Measurements from ENCODE around the gene BLACAT1. TPM values are rescaled to one million over a fixed set of nuclear protein-coding genes. Genes with fewer than 3 reads are reported as not detected.

The BLACAT1 gene
- total RNA-seq, 4 donors from 2014 or later = 0.48 TPM; not detected in 3

DNA sequence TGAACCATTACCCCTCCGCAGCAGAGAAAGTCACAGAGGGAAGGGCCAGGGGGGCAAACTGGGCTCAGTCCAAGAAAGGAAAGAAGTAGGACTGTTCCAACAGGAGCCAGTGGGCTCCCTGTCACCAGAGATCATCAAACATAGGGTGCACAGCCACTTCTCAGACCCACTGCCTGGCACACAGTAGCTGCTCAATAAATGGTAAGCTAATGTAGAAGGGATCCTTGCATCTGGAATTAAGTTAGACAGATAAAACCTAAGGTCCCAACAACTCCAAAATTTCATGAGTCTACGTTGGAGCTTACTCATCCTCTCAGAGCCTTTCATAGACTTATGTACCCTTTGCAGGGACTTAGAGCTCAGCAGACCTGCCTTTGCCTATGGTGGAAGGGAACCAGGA, 3.5 kb downstream of the BLACAT1 start:
- in situ Hi-C loops (cut with MboI; ENCODE audit: low pct_ligation_motif_present in 1 of 4, low pct_unique_long_range_greater_than_20kb in 1 of 4, low sequenced_read_pairs in 3 of 4) = no loop called here

DNA sequence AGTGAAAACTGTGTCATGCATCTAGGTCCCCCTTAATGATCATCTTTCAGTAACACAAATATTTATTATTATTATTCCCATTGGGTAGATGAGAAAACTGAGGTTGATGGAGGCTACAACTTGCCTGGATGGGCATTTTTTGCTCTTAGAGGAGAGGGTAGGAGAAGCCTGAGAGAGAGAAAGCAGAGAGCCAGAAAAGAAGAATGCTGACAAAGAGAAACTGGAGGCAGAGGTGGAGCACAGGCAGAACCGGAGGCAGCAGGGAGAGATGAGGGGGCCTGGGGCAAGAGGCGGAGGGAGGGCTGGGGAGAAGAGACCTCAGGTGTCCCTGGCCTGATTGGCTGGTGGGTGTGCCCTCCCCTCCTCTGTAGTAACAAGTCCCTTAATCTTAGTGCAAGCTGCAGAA, 4.1 kb downstream of the BLACAT1 start:
- no peak for DNase-seq
- in situ Hi-C loops (cut with MboI; ENCODE audit: low pct_ligation_motif_present in 1 of 4, low pct_unique_long_range_greater_than_20kb in 1 of 4, low sequenced_read_pairs in 3 of 4) (no loop called here), intact Hi-C loops (cut with DNase I; ENCODE audit: low total_unique reads) (no loop called here)
- TF ChIP-seq EP300 (IDR thresholded peaks at IDR 0.05; ENCODE audit: low read depth) = no peak
- TF ChIP-seq POLR2AphosphoS5 (IDR thresholded peaks at IDR 0.05) = no peak
- TF ChIP-seq POLR2A (IDR thresholded peaks at IDR 0.05) = no peak
- no peak for TF ChIP-seq CTCF (IDR thresholded peaks at IDR 0.05)
- Histone ChIP-seq H3K36me3 (no peaks in the 10 kb centered on the region), H3K27me3 (peaks cover 70% of the 10 kb centered on the region), H3K27ac (no peak overlapping the region), H3K4me3 (no peak overlapping the region), H3K4me1 (peaks cover 9 to 30% (median 20%) of the 10 kb centered on the region in 4 donors), H3K9me3 (no peaks in the 10 kb centered on the region)
- 50 to 78% methylated on average over 2 of the region's 2 CpGs for WGBS, 2 donors (ENCODE audit: low coverage in 1 of 2)

More for the DNA sequence above, 3.5 kb downstream of the BLACAT1 start:
- Histone ChIP-seq H3K27me3 (peaks cover 76% of the 10 kb centered on the region), H3K27ac (no peak overlapping the region), H3K4me3 (no peak overlapping the region), H3K9me3 (no peaks in the 10 kb centered on the region), H3K4me1 (peaks cover 9 to 36% (median 26%) of the 10 kb centered on the region in 4 donors), H3K36me3 (no peaks in the 10 kb centered on the region)
- DNase-seq = no peak
- WGBS, 2 donors (ENCODE audit: low coverage in 1 of 2) = 81% methylated on average over 2 of the region's 2 CpGs; no CpG with 5 or more reads in 1 of the 2 donors
- TF ChIP-seq EP300 (IDR thresholded peaks at IDR 0.05; ENCODE audit: low read depth) (no peak), POLR2AphosphoS5 (IDR thresholded peaks at IDR 0.05) (no peak), POLR2A (IDR thresholded peaks at IDR 0.05) (no peak), CTCF (IDR thresholded peaks at IDR 0.05) (no peak)
- intact Hi-C loops (cut with DNase I; ENCODE audit: low total_unique reads) = no loop called here

GRCh38 chr1:205451202-205451601, 4.6 kb downstream of the BLACAT1 start:
- Histone ChIP-seq H3K4me3 (no peak overlapping the region), H3K9me3 (no peaks in the 10 kb centered on the region), H3K4me1 (peaks cover 4 to 24% (median 15%) of the 10 kb centered on the region in 4 donors), H3K36me3 (no peaks in the 10 kb centered on the region), H3K27me3 (peaks cover 65% of the 10 kb centered on the region), H3K27ac (no peak overlapping the region)
- no peak for TF ChIP-seq POLR2A (IDR thresholded peaks at IDR 0.05)
- no peak for TF ChIP-seq POLR2AphosphoS5 (IDR thresholded peaks at IDR 0.05)
- no peak for TF ChIP-seq CTCF (IDR thresholded peaks at IDR 0.05)
- no peak for TF ChIP-seq EP300 (IDR thresholded peaks at IDR 0.05; ENCODE audit: low read depth)
- in situ Hi-C loops (cut with MboI; ENCODE audit: low pct_ligation_motif_present in 1 of 4, low pct_unique_long_range_greater_than_20kb in 1 of 4, low sequenced_read_pairs in 3 of 4) (no loop called here), intact Hi-C loops (cut with DNase I; ENCODE audit: low total_unique reads) (no loop called here)
- DNase-seq = no peak
- WGBS, 2 donors (ENCODE audit: low coverage in 1 of 2) = 59% methylated on average over 5 of the region's 5 CpGs; no CpG with 5 or more reads in 1 of the 2 donors

DNA sequence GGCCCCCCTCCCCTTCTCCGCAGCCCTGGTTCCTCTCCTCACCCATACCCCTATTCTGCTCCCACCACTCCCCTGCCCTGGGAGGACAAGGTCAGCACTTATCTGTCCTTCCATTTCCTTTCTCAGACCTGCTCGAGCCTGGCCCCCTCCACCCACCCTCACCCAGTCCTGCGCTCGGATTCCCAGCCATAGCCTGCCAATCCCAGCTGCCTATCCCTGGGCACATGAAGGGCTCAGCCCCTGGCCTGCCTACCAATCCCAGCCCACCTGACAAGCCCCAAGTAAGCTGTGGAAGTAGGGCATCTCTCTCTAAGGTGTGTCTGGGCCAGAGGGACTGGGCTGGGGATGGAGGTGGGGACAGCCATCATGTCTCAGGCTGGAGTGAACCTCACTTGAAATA, 5.4 kb downstream of the BLACAT1 start:
- intact Hi-C loops (cut with DNase I; ENCODE audit: low total_unique reads) (no loop called here), in situ Hi-C loops (cut with MboI; ENCODE audit: low pct_ligation_motif_present in 1 of 4, low pct_unique_long_range_greater_than_20kb in 1 of 4, low sequenced_read_pairs in 3 of 4) (no loop called here)
- WGBS, 2 donors (ENCODE audit: low coverage in 1 of 2) = 40% methylated on average over 4 of the region's 4 CpGs; no CpG with 5 or more reads in 1 of the 2 donors
- DNase-seq = no peak
- TF ChIP-seq EP300 (IDR thresholded peaks at IDR 0.05; ENCODE audit: low read depth) (no peak), POLR2AphosphoS5 (IDR thresholded peaks at IDR 0.05) (no peak), CTCF (IDR thresholded peaks at IDR 0.05) (no peak), POLR2A (IDR thresholded peaks at IDR 0.05) (no peak)
- no peaks in the 10 kb centered on the region for H3K9me3 ChIP-seq
- H3K27ac ChIP-seq = no peak overlapping the region
- no peak overlapping the region for H3K4me3 ChIP-seq
- peaks cover 0 to 17% (median 9%) of the 10 kb centered on the region in 4 donors for H3K4me1 ChIP-seq
- peaks cover 57% of the 10 kb centered on the region for H3K27me3 ChIP-seq
- H3K36me3 ChIP-seq = no peaks in the 10 kb centered on the region

Data from transverse colon (tissue), 4 donors.